NB4 (cell line): ENCODE results near the gene YKT6.

Experiments used
- DNase-seq: peaks from one replicate; pipeline ENCODE4 v3.0.0; 2010; ENCODE audit warnings: low read depth
- H3K4me3 ChIP-seq: one replicate; pipeline ENCODE4 v1.5.1; 2011; ENCODE audit warnings: mild to moderate bottlenecking, low read depth, low read length, moderate library complexity
- MYC ChIP-seq: IDR thresholded peaks from 2 replicates; pipeline ENCODE4 v1.6.1; 2011; ENCODE audit warnings: low read depth, low read length
- POLR2A ChIP-seq: IDR thresholded peaks from 2 replicates; pipeline ENCODE4 v1.6.1; 2011; ENCODE audit warnings: mild to moderate bottlenecking; ENCODE audit not compliant: insufficient read length; ENCODE audit errors: extremely low read depth
- TF ChIP-seq, protein P1 (sequence below): IDR thresholded peaks from one replicate; pipeline ENCODE4 v1.5.1; 2012; ENCODE audit warnings: low read depth, low read length
- TF ChIP-seq, protein P2 (sequence below): IDR thresholded peaks from 2 replicates; pipeline ENCODE4 v1.6.1; 2011; ENCODE audit warnings: low read depth, low read length

Gene YKT6

DNA sequence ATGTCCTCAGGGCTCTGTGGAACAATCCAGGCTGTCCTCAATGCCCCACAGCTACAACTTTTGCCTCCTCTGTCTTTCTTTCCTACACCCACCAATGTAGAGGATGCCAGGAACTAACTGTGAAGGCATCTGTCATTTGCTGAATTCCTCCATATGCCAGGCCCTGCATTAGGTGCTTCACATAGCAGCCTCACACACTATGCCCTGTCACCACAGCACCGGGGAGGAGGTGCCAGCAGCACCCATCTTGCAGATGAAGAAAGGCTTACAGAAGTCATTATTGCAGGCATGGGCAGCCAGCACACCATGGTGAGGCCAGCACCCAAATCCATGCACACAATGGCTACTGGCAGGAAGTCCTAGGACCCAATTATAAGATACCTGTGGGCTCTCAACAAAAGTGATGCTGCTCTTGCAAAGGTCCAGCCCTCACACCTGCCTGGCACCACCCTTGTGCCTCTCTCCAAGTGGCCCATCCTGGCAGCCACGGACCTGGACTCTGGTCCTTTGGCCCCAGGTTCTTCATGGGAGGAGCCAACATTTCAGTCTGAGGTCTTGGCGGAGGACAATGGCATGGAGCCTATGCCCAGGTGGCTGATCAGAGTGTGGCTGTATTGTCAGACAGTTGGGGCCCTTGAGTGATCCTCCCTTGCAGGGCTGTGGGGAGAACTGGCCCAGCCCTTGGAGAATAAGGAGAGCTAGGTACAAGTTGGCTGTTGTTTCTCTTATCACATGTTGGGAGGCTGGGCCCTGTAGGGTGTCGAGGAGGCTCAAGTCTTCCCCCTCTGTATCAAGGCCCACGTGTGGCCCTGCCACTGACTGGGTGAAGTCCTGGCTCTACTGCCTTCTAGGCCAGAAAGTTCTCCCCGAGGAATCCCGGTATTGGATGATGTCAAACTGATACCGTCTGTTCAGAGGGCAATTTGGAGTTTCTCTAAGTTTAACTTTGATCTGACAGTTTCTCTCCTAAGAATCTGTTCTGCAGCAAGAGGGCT is 45.3 kb upstream of the YKT6 start:
- TF ChIP-seq POLR2A (no peak), MYC (no peak)
- TF ChIP-seq, protein P1, sequence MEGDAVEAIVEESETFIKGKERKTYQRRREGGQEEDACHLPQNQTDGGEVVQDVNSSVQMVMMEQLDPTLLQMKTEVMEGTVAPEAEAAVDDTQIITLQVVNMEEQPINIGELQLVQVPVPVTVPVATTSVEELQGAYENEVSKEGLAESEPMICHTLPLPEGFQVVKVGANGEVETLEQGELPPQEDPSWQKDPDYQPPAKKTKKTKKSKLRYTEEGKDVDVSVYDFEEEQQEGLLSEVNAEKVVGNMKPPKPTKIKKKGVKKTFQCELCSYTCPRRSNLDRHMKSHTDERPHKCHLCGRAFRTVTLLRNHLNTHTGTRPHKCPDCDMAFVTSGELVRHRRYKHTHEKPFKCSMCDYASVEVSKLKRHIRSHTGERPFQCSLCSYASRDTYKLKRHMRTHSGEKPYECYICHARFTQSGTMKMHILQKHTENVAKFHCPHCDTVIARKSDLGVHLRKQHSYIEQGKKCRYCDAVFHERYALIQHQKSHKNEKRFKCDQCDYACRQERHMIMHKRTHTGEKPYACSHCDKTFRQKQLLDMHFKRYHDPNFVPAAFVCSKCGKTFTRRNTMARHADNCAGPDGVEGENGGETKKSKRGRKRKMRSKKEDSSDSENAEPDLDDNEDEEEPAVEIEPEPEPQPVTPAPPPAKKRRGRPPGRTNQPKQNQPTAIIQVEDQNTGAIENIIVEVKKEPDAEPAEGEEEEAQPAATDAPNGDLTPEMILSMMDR = no peak
- TF ChIP-seq, protein P2, sequence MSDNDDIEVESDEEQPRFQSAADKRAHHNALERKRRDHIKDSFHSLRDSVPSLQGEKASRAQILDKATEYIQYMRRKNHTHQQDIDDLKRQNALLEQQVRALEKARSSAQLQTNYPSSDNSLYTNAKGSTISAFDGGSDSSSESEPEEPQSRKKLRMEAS = no peak
- no peak for DNase-seq
- no peak overlapping the region for H3K4me3 ChIP-seq

DNA sequence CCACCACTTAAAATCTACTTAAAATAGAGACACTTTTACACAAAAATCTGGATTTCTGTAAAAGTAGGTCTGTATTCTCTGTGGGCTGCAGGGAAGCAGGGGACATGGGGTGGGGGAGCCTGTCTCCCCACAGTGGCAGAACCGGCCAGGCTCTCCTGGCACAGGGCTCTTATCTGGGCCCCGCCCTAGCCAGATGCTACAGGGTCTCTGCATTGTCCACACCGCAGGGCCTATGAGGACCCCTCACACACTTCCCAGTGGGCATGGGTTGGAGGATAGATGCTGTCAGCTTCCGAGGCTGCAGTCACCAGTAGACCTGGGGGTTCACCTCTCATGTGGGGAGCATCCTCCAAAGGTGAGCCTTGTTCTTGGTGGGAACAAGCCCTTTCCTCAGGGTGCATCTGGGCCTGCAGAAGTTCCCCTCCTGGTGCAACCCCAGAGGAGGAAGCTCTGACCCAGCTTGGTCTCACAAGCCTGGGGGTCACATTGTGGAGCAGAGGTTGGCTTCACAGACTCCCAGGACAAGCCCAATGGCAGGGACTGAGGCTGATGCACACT is 44.2 kb upstream of the YKT6 start:
- no peak for DNase-seq
- no peak overlapping the region for H3K4me3 ChIP-seq
- TF ChIP-seq, protein P2 = no peak
- TF ChIP-seq MYC (no peak), POLR2A (no peak)
- TF ChIP-seq, protein P1 = no peak

DNA sequence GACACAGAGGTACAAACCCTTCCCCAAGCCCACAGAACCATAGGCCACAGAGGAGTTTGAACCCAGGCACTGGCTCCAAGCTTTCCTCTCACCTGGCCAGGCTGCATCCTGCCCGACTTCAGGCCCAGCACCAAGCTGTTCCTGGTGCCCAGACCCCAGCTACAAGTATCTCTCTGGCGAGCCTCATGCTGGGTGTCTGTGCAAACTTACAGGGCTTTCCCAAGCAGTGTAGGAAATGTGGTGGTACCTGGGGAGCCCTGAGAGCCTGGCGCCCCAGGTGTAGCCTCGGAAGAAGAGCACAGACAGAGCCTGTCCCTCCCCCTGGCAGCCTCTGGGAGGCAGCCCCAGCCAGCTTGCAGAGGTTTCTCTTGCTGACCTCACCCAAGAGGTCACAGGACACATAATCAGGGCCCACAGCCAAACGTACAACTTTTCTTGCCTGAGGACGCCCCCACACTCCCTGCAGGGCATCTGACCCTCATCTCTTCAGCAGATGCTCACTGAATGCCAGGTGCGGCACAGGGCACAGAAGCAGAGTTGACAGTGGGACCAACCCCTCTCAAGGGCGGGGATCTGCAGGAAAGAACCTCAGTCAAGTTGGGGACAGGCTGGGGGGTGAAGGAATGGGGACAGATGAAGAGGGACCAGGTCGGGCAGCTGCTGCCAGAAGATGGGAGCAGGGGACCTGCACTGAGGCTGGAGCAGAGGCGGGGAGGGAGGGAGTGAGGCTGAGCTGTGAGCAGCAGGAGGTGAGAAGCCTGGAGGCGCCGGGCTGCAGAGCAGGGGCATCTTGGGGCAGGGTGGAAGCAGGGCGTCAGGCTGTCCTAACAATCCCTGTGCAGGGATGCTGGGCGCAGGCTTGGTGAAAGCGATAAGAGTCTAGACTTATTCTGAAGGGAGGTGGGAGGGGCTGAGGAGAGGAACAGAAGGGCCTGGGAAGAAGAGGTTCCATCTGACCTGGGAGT is 43.4 kb upstream of the YKT6 start:
- TF ChIP-seq MYC (no peak), POLR2A (no peak)
- TF ChIP-seq, protein P2 = no peak
- TF ChIP-seq, protein P1 = no peak
- no peak for DNase-seq
- H3K4me3 ChIP-seq = no peak overlapping the region

DNA sequence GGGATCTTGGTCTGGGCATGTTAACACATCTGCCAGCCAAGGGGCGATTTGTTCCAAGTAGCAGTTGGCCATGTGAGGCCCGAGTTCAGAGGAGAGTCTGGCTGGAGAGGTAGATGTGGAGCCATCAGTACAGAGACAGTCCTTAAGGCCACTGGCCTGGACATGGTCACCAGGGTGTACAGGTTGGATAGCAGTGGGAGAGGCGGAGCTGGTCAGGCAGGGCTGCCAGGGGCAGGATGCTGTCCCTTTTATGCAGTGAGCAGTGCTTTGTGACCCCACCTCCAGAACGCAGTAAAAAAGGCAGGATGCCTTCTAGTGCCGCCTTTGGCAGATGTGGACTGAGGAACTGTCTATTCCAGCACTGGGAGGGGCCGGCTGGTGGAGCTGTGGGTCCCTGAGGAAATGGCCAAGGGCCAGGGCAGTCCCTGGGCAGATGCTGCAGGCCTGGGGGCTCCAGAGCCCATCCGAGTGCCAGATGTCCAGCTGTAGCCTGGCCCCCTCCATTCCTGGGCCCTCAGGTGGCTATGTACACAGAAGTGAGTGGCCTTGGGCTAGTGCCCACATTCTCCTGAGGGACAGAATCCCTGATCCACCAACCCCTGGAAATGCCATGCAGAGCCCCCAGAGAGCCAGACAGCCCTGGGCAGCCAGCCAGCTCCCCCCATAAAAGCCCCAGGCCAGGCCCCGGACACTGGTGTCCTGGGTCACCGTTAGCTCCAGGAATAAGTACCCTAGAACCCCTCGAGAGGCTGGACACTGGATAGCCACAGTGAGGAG is 42.5 kb upstream of the YKT6 start:
- DNase-seq = no peak
- H3K4me3 ChIP-seq = no peak overlapping the region
- TF ChIP-seq POLR2A = no peak
- TF ChIP-seq, protein P1 = no peak
- TF ChIP-seq, protein P2 = no peak
- no peak for TF ChIP-seq MYC

DNA sequence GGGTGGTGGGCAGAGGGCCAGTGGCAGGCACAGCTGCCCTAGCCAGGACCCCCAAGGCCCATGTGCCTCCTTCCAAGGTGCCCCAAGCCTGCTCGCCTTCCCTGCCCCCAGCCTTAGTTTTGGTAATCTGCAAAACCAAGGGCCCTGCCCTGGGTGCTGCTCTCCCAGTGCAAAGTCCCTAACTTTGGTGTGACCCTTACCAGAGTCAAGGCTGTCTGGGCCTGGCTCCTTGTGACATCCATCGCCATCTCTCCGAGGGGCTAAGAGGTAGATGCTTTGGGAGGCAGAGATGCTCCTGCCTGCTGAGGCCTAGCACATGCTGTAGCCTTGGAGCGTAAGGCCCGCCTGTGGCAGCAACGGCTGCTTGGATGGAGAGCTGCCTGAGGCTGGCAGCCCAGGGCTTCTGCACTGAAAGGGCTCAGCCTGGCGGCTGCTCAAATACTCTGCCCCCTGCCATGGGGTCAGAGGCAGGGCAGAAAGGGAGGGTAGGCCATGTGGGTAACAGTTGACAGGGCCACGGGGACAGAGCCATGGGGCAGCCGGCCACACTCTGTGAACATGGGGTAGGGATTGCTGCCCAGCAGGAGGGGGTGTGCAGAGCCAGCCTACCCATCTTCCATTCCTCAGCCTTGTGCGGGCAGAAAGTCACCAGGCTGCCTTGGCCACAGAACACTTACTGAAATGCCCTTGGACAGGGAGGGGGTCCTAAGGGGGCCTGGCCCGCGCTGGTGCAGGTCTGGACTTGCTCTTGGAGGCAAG is 41.7 kb upstream of the YKT6 start:
- TF ChIP-seq POLR2A = no peak
- no peak for TF ChIP-seq MYC
- TF ChIP-seq, protein P1 = no peak
- TF ChIP-seq, protein P2 = no peak
- DNase-seq = no peak

More for the DNA sequence above, 41.7 kb upstream of the YKT6 start:
- H3K4me3 ChIP-seq = no peak overlapping the region
